ENCODE results near the gene DOCK6.

DOCK6 gene

DNA sequence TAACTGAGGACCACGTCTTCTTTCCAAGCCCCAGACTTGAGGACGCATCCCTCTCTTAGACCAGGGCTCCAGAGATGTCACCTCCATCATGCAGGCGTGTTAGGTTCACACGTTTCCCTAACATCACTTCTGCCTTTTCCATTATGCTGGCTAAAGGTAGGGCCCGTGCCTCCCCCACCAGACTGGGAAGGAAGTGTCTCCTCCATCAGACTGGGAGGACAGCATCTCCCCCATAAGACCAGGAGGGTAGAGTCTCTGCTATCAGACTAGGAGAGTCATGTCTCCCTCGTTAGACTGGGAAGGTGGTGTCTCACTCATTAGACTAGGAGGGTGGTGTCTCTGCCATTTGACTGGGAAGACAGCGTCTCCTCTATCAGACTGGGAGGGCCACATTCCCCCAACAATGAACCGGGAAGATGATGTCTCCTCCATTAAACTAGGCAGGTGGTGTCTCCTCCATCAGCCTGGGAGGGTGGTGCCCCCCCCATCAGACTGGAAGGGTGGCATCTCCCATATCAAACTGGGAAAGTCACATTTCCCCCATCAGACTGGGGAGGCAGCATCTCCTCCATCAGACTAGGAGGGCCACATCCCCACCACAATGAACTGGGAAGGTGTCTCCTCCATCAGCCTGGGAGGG, 88.7 kb downstream of the DOCK6 start:
- H3K4me3 ChIP-seq (ENCODE audit: low read depth, low read length), result no peak overlapping the region
- TF ChIP-seq, protein P1, sequence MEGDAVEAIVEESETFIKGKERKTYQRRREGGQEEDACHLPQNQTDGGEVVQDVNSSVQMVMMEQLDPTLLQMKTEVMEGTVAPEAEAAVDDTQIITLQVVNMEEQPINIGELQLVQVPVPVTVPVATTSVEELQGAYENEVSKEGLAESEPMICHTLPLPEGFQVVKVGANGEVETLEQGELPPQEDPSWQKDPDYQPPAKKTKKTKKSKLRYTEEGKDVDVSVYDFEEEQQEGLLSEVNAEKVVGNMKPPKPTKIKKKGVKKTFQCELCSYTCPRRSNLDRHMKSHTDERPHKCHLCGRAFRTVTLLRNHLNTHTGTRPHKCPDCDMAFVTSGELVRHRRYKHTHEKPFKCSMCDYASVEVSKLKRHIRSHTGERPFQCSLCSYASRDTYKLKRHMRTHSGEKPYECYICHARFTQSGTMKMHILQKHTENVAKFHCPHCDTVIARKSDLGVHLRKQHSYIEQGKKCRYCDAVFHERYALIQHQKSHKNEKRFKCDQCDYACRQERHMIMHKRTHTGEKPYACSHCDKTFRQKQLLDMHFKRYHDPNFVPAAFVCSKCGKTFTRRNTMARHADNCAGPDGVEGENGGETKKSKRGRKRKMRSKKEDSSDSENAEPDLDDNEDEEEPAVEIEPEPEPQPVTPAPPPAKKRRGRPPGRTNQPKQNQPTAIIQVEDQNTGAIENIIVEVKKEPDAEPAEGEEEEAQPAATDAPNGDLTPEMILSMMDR (IDR thresholded peaks at IDR 0.05; ENCODE audit: borderline replicate concordance, insufficient read depth, low read depth, low read length), result no peak

DNA sequence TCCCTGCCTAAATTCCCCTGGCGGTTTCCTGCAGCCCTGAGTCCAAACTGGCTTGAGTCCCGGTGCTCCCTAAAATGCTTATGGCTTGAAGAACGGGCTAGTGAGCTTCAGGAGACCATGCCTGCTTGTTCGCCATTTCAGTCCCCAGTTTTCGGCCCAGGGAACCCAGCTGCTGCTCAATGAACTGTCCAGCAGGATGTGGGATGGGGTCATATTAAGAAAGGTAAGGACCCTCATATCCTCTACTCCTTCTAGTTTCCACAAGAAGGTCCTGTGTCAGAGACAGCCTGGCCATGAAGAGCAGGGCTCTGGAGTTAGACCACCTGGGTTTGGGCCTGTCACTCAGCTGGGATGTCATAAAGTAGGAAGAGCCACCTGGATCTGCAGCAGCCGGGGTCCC, 89.7 kb downstream of the DOCK6 start:
- TF ChIP-seq, protein P1 (IDR thresholded peaks at IDR 0.05; ENCODE audit: borderline replicate concordance, insufficient read depth, low read depth, low read length), result no peak
- no peak overlapping the region for H3K4me3 ChIP-seq (ENCODE audit: low read depth, low read length)

DNA sequence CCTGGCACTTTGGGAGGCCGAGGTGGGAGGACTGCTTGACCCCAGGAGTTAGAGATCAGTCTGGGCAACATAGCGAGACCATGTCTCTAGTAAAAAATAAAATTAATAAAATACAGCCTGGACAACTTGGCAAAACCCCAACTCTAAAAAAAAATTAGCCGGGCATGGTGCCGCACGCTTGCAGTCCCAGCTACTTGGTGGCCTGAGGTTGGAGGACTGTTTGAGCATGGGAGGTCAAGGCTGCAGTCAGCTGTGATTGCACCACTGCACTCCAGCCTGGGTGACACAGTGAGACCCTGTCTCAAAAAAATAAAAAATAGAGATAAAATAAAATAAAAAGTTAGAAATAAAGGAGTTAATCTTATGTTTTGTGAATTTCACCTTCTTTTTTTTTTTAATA, 91.2 kb downstream of the DOCK6 start:
- TF ChIP-seq, protein P1 (IDR thresholded peaks at IDR 0.05; ENCODE audit: borderline replicate concordance, insufficient read depth, low read depth, low read length), result no peak
- no peak overlapping the region for H3K4me3 ChIP-seq (ENCODE audit: low read depth, low read length)

DNA sequence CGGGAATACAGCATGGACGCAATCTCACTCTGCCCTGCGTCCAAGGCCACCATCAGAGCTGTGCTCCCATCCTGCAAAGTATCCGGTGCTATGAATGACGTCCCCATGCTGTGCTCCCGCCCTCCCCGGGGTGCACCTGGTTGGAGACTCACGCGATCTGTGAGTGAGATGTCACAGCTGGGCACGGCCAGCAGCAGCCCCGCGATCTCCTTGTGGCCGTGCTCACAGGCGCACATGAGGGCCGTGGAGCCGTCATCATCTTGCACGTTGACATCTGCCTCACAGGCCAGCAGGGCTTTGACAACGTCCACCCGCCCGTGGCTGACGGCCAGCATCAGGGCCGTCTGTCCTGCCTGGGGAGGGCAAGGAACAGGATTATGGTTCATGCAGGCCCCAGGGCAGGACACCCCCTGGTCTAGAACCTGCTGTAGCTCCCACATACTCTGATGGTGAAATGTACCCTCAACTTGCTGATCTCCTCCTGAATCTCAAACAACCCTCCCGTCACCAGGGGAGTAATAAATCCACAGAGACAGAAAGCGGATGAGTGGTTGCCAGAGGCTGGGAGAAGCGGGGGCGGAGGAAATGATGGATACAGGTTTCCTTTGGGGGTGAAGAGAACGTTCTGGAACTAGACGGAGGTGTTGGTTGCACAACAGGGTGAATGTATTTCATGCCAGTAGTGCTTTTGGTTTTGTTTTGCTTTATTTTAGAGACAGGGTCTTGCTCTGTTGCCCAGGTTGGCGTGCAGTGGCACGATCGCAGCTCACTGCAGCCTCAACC, 92.2 kb downstream of the DOCK6 start:
- TF ChIP-seq, protein P1 (IDR thresholded peaks at IDR 0.05; ENCODE audit: borderline replicate concordance, insufficient read depth, low read depth, low read length), result no peak
- no peak overlapping the region for H3K4me3 ChIP-seq (ENCODE audit: low read depth, low read length)

DNA sequence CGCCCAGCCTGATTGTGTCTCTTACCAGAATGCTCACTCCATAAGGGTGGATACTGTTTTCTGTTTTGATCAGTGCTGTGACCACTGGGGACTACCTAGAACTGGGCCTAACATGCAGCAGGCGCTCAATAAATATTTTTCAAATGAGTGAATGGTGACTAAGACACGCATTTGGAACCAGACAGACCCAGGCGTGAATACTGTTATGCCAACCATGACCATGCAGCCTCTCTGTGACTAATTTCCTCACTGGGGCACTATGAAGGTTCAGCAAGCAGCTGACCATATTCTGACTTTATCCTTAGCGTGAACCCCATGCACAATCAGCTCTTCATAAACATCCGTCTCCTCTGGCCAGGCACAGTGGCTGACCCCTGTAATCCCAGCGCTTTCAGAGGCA, 93.8 kb downstream of the DOCK6 start:
- no peak overlapping the region for H3K4me3 ChIP-seq (ENCODE audit: low read depth, low read length)
- TF ChIP-seq, protein P1 (IDR thresholded peaks at IDR 0.05; ENCODE audit: borderline replicate concordance, insufficient read depth, low read depth, low read length), result no peak

DNA sequence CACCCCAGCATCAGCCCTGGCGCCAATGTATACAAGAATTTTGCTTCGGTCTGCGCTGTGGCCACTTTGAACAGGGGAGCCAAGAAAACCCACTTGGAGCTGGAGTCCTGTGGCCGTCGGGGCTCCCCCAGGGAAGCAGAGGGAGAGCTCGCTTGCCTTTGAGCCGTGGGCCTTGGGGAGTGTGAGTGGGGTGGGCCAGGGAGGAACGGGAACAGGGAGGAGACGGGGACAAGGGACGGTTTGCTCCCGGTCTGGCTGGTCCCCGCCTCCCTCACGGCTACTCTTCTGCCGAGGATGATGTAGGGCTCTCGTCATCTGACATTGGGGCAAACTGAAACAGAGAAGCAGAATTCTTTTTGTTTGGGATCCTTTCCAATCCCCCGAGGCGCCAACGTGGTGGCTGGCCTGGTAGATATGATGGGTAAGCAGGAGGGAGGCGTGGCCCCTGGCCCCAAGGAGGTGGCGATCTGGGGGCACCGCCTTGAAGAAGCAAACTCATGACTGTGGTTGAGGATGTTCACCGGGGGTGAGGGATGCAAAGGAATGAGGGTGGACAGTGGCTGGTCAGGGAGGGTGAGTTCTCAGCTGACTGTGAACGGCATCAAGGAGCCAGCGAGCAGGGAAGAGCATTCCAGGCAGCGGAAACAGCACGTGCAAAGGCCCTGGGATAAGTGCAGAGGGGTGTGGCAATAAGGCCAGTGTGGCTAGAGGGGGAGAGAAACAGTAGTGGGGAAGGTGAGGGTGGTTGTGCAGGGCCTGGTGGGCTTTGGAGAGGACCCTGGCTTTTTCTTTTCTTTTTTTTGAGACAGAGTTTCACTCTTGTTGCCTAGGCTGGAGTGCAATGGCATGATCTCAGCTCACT, 95.8 kb downstream of the DOCK6 start:
- H3K4me3 ChIP-seq (ENCODE audit: low read depth, low read length), result no peak overlapping the region
- TF ChIP-seq, protein P1 (IDR thresholded peaks at IDR 0.05; ENCODE audit: borderline replicate concordance, insufficient read depth, low read depth, low read length), result no peak
